Measurements from ENCODE around the gene DLGAP1.

DNA sequence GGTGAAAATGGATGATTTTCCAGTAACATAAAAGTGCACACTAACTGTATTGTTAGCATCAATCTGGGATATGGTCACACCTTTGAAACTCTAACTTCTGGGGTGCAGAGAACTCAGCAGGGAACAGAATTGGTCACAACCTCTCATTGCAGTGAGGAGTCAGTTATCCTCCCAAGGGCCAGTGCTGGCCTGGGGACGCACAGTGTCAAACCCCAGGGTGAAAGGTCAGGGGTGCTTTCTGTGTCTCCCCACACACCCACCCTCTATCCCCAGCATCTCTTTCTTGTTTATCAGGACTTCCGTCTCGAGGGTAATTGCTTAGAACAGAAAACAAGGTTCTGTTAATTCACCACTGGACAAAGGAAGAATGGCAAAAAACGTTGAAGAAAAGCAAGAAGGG is 208.7 kb downstream of the DLGAP1 start:
- no peak for TF ChIP-seq EZH2 (IDR thresholded peaks at IDR 0.05)
- TF ChIP-seq POLR2AphosphoS5 (IDR thresholded peaks at IDR 0.05; ENCODE audit: low read depth, low read length): no peak
- TF ChIP-seq, protein P1, sequence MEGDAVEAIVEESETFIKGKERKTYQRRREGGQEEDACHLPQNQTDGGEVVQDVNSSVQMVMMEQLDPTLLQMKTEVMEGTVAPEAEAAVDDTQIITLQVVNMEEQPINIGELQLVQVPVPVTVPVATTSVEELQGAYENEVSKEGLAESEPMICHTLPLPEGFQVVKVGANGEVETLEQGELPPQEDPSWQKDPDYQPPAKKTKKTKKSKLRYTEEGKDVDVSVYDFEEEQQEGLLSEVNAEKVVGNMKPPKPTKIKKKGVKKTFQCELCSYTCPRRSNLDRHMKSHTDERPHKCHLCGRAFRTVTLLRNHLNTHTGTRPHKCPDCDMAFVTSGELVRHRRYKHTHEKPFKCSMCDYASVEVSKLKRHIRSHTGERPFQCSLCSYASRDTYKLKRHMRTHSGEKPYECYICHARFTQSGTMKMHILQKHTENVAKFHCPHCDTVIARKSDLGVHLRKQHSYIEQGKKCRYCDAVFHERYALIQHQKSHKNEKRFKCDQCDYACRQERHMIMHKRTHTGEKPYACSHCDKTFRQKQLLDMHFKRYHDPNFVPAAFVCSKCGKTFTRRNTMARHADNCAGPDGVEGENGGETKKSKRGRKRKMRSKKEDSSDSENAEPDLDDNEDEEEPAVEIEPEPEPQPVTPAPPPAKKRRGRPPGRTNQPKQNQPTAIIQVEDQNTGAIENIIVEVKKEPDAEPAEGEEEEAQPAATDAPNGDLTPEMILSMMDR (IDR thresholded peaks at IDR 0.05 in 2 of 3, conservative IDR thresholded peaks at IDR 0.05 in 1 of 3; ENCODE audit: borderline replicate concordance in 1 of 3, insufficient read depth in 1 of 3, low read depth in 2 of 3, low read length in 2 of 3): no peak
- no peak for TF ChIP-seq CEBPB (IDR thresholded peaks at IDR 0.05; ENCODE audit: low read depth)
- no peak for TF ChIP-seq SP1 (IDR thresholded peaks at IDR 0.05; ENCODE audit: low read depth)
- TF ChIP-seq POLR2A (IDR thresholded peaks at IDR 0.05; ENCODE audit: borderline replicate concordance, extremely low read depth, insufficient read depth, insufficient read length): no peak
- TF ChIP-seq RAD21 (IDR thresholded peaks at IDR 0.05; ENCODE audit: low read depth): no peak
- TF ChIP-seq SIN3A (IDR thresholded peaks at IDR 0.05; ENCODE audit: low read depth): no peak
- no peak for TF ChIP-seq EZH2phosphoT487 (IDR thresholded peaks at IDR 0.05; ENCODE audit: borderline replicate concordance)
- TF ChIP-seq JUND (IDR thresholded peaks at IDR 0.05): no peak
- TF ChIP-seq, protein P2, sequence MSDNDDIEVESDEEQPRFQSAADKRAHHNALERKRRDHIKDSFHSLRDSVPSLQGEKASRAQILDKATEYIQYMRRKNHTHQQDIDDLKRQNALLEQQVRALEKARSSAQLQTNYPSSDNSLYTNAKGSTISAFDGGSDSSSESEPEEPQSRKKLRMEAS (IDR thresholded peaks at IDR 0.05): no peak
- TF ChIP-seq SRF (IDR thresholded peaks at IDR 0.05; ENCODE audit: low read depth): no peak

Data from HCT116 (cell line).